SW 1271 (cell line): ENCODE results near the gene C12orf56.
"Not testable (repeated sequence)": the region's sequence is repeated elsewhere in the genome, so short reads cannot be mapped to it uniquely, and the experiment has no call there.

Experiments used
- DNase-seq, 2 experiments: peaks; one replicate each; lab custom pipeline; 2025; lab: John Stamatoyannopoulos, UW

C12orf56 gene

DNA sequence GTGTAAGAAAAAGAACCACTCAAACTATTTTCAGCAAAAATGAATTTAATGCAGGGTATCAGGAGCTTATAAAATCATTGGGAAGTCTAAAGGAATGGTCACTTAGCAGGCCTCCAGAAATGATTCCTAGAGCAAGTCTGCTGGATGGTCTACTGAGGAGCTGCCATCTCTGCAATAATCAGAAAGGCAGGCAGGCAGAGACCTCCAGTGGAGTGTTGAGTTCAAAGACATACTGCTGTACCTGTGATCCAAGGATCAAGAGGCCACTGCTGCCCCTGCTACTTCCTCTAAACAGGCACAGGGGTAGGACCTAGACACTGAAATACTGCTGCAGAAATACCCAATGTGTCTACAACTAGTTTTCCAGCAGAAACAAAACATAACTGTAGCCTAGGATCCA lies 154.0 kb downstream of the C12orf56 start:
- DNase-seq = peak in 1 of 2 experiments; percentile 26

DNA sequence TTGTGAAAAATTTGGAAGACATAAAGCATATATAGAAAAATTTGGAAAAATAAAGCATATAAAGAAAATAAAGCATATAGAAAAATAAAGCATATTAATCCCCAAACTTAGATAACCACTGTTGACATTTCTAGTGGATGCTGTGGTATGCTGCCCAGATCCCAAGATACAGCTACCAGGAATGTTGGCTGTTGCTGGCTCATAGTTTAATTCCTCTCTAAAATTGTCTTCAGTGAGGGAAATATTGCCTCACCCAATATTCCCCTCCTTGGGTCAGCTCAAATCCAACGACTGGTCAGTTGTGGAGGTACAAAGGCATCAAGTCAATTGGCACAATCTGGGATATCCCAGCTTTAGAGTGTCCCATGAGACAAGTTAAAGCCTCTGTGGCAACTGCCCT lies 158.4 kb downstream of the C12orf56 start:
- no peak for DNase-seq

DNA sequence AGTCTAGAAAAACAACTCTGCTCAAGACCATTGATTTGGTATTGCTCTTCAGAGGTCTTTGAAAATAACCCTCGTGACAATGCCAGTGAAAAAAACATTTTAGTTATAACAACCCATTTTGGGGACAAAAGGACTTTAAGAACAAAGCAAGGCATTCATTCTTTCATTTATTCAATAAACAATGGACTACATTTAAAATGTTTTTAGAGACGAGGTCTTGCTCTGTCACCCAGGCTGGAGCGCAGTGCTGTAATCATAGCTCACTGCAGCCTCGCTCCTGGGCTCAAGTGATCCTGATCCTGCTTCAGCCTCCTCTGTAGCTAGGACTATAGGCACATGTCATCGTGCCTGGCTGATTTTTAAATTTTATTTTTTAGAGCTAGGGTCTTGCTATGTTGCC lies 160.8 kb downstream of the C12orf56 start:
- DNase-seq = no peak

DNA sequence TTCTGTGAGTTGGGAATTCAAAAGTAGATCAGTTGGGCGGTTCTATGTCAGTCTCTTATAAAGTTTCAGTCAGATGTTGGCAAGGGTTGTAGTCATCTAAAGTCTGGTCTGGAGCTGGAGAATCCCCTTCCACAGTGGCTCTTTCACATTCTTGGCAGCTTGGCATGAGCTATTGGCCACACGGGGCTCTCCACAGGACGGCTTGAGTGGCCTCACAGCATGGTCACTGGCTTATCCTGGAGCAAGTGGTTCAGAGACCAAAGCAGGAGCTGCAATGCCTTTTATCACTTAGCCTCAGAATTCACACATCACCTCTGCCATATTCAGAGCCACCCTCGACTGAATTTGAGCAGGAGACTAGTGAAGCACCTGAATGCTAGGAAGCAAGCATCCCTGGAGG lies 161.3 kb downstream of the C12orf56 start:
- DNase-seq = no peak

DNA sequence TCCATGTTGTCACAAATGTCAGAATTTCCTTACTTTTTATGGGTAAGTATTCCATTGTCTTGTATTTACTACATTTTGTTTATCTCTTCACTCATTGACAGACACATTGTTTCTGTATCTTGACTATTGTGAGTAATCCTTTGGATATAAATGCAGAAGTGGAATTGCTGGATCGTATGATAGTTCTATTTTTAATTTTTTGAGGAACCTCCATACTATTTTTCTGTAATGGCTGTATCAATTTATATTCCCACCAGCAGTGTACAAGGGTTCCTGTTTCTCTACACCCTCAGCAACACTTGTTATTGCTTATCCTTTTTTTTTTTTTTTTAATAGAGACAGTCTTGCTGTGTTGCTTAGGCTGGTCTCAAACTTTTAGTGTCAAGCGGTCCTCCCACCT lies 164.9 kb downstream of the C12orf56 start:
- no peak for DNase-seq

DNA sequence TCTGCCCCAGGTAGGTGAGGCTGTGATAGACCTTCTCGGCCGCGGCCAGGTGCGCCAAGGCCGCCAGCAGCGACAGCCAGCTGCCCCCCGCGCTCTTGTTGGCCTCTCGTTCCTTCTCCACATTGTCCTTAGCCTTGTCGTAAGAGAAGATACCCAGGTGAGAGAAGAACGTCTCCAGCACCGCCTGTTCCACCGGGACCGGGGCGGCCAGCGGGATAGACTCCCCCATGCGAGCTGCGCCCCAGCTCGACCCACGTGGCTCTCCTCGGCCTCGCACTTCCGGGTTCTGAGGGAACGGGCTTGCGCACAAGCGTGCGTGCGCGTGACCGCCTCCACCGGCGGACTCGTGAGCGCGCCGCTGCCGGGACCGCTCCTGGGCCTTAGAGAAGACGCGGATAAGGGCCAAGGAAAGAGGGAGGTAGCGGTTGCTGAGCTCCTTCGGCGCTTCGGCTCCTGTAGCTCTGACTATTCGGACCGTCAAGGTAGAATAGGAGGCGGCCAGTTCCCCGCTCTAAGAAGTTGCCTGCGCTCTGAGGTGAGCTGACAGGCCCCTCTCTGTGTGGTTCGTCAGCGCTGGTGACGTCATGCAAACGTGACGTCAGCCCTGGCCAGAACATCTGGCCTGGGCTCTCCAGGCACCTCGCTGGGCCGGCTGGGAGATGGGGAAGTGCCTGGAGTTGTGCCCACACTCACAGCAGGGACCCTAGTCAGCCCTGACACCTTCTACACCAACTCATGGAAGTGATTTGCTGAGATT lies 168.4 kb downstream of the C12orf56 start, which contains the start of gene KICS2:
TSS of gene KICS2 (minus strand) at position 288 of the 757 bp plus-strand sequence. CDS start at position 229, 59 bp downstream.
- DNase-seq = peak; percentile 78 to 86

DNA sequence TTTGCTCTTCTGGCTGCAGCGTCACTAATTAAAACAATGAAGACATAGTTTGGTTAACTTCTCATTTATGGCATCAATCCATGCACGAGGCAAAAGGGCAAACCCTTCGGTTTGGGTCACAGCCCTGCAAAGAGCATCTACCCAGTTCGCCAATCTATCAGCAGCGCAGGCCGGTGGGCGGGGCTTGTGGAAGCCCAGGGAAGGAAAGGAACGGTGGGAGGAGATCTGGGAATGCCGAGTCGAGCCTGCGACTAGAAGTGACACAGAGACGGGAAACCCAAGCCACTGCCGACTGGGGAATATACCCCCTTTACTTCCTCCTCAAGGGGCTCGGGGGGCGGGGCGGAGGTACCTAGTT lies 168.9 kb downstream of the C12orf56 start:
- DNase-seq = peak; percentile 55 to 87

DNA sequence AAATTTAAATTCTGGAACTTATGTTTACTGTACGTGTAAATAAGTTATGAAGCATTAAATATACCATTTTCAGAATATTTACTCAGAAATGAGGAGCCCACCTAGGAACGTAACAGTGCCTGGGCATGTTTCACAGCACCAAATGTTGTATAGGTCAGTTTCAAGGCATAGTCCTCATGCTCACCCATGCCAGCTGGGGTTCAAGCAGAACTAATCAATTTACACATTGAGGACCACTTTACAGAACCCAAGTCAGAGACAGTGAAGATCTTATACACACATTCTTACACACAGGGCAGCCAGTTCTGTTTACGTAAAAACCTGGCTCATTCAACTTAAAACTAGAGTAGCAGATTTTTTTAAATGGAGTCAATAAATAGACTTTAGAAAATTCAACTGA lies 170.5 kb downstream of the C12orf56 start:
- no peak for DNase-seq

DNA sequence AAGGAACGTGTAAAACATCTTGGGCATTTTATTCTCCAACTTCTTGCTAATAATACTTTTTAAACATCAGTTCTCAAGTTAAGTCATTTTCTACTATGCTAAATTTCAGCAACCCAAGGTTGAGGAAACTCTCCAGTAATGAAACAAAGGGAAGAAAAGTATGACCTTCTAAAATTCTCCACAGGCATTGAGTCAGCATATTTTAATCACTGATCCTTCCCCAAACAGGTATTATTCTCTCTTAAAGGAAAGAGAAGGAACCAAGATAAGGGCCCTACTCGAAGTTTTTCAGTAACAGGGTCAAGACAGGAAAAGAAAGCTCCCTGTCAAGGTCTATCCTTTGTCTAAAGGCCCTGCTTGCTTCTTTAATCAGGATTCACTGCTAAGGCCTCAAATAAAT lies 171.4 kb downstream of the C12orf56 start:
- DNase-seq = no peak

DNA sequence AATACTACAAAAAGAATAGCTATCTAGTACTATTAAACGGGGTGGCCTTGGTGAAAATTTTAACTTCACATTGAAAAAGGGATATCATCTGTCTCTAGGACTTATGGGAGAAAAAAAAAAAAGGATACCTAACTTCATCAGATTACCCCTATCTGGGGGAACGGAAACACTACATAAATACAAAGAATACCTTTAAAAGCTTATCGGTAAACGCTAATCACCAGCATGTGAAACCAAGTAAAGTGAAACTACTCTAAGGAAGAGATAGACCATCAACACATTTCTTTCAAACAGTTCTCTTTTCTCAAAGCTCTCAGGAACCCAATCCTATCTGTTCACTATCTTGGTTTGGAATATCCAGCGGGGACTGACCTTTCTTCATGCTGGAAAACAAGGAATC lies 172.0 kb downstream of the C12orf56 start:
- DNase-seq = no peak

DNA sequence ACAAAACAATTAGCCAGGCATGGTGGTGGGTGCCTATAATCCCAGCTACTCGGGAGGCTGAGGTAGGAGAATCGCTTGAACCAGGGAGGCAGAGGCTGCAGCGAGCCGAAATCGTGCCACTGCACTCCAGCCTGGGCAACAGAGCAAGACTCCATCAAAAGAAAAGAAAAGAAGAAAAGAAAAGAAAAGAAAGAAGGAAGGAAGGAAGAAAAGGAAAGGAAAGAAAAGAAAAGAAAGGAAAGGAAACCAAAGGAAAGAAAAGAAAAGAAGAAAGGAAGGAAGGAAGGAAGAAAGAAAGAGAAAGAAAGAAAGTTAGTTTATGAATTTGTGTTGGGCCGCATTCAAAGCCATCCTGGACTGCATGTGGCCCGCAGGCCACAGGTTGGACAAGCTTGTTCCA lies 172.9 kb downstream of the C12orf56 start:
- DNase-seq = not testable (repeated sequence)

DNA sequence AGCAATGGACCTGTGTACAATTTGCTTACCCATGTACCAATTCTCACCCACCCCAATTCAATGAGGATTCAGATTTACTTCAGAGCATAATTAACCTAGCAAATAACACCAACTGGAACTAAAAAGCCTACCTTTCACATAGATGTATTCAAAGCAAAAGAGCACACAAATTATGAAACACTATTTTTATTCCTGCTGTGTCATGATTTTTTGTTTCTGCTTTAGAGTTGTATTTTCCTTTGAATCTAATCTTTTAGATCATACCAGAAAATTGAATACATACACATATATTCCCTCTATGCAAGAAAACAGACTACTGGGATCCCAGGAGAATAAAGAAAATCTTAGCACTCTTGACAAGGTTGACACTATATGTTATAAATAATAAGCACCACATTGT lies 174.3 kb downstream of the C12orf56 start:
- no peak for DNase-seq
